Mucosa of stomach (tissue), 1 donor: ENCODE results near the gene SLC25A34.

Source experiments
- H3K27me3 ChIP-seq: one replicate; pipeline ENCODE4 v1.7.0; 2013; ENCODE audit warnings: mild to moderate bottlenecking, low read length; ENCODE audit not compliant: control insufficient read depth, insufficient read depth
- H3K36me3 ChIP-seq: one replicate; pipeline ENCODE4 v1.7.0; 2013; ENCODE audit warnings: low read length; ENCODE audit not compliant: control insufficient read depth, insufficient read depth
- H3K4me1 ChIP-seq: one replicate; pipeline ENCODE4 v1.7.0; 2013; ENCODE audit warnings: mild to moderate bottlenecking, low read length; ENCODE audit not compliant: control insufficient read depth, insufficient read depth
- H3K4me3 ChIP-seq: one replicate; pipeline ENCODE4 v1.7.0; 2013; ENCODE audit warnings: low read length
- H3K9ac ChIP-seq: one replicate; pipeline ENCODE4 v1.7.0; 2013; ENCODE audit warnings: mild to moderate bottlenecking, low read length, moderate library complexity
- H3K9me3 ChIP-seq: one replicate; pipeline ENCODE4 v1.7.0; 2013; ENCODE audit warnings: mild to moderate bottlenecking, low read length, moderate library complexity; ENCODE audit not compliant: control insufficient read depth
- donor health status: Pancreatic carcinoma.

The SLC25A34 gene

GRCh38 chr1:15718199-15718601 lies 17.9 kb upstream of the SLC25A34 start:
- Histone ChIP-seq H3K4me1 (no peaks in the 10 kb centered on the region), H3K4me3 (no peak overlapping the region), H3K36me3 (peaks cover 10% of the 10 kb centered on the region), H3K9ac (no peak overlapping the region), H3K27me3 (no peaks in the 10 kb centered on the region), H3K9me3 (no peaks in the 10 kb centered on the region)

- peaks cover 10% of the 10 kb centered on the region for H3K36me3 ChIP-seq
Measured at GRCh38 chr1:15719381-15720120, 16.5 kb upstream of the SLC25A34 start.

GRCh38 chr1:15720861-15721260 lies 15.2 kb upstream of the SLC25A34 start:
- no peaks in the 10 kb centered on the region for H3K27me3 ChIP-seq
- no peaks in the 10 kb centered on the region for H3K9me3 ChIP-seq
- no peak overlapping the region for H3K9ac ChIP-seq
- H3K4me3 ChIP-seq = no peak overlapping the region
- peaks cover 10% of the 10 kb centered on the region for H3K36me3 ChIP-seq
- no peaks in the 10 kb centered on the region for H3K4me1 ChIP-seq

More at GRCh38 chr1:15719381-15720120, 16.5 kb upstream of the SLC25A34 start:
- H3K4me3 ChIP-seq = no peak overlapping the region
- no peaks in the 10 kb centered on the region for H3K27me3 ChIP-seq
- no peaks in the 10 kb centered on the region for H3K9me3 ChIP-seq
- no peaks in the 10 kb centered on the region for H3K4me1 ChIP-seq
- H3K9ac ChIP-seq = no peak overlapping the region

- no peak overlapping the region for H3K4me3 ChIP-seq
- H3K36me3 ChIP-seq = peaks cover 15% of the 10 kb centered on the region
- no peaks in the 10 kb centered on the region for H3K9me3 ChIP-seq
- H3K9ac ChIP-seq = no peak overlapping the region
- no peaks in the 10 kb centered on the region for H3K4me1 ChIP-seq
- no peaks in the 10 kb centered on the region for H3K27me3 ChIP-seq
Measured at GRCh38 chr1:15722411-15722810, 13.6 kb upstream of the SLC25A34 start.

- H3K27me3 ChIP-seq = no peaks in the 10 kb centered on the region
- no peaks in the 10 kb centered on the region for H3K4me1 ChIP-seq
- H3K9ac ChIP-seq = no peak overlapping the region
- H3K36me3 ChIP-seq = peaks cover 15% of the 10 kb centered on the region
- H3K4me3 ChIP-seq = no peak overlapping the region
- H3K9me3 ChIP-seq = no peaks in the 10 kb centered on the region
Measured at GRCh38 chr1:15722836-15723532, 13.1 kb upstream of the SLC25A34 start.

GRCh38 chr1:15723631-15724246 lies 12.3 kb upstream of the SLC25A34 start:
- H3K27me3 ChIP-seq = no peaks in the 10 kb centered on the region
- H3K4me1 ChIP-seq = no peaks in the 10 kb centered on the region
- no peak overlapping the region for H3K4me3 ChIP-seq
- no peak overlapping the region for H3K9ac ChIP-seq
- no peaks in the 10 kb centered on the region for H3K9me3 ChIP-seq
- peaks cover 19% of the 10 kb centered on the region for H3K36me3 ChIP-seq

GRCh38 chr1:15724949-15725880 lies 10.8 kb upstream of the SLC25A34 start:
- peaks cover 25% of the 10 kb centered on the region for H3K36me3 ChIP-seq

GRCh38 chr1:15726508-15726907 lies 9.6 kb upstream of the SLC25A34 start:
- H3K4me3 ChIP-seq = no peak overlapping the region
- no peak overlapping the region for H3K9ac ChIP-seq
- no peaks in the 10 kb centered on the region for H3K27me3 ChIP-seq
- no peaks in the 10 kb centered on the region for H3K4me1 ChIP-seq
- peaks cover 31% of the 10 kb centered on the region for H3K36me3 ChIP-seq
- no peaks in the 10 kb centered on the region for H3K9me3 ChIP-seq

More at GRCh38 chr1:15724949-15725880, 10.8 kb upstream of the SLC25A34 start:
- H3K4me1 ChIP-seq = no peaks in the 10 kb centered on the region
- H3K9ac ChIP-seq = no peak overlapping the region
- no peaks in the 10 kb centered on the region for H3K9me3 ChIP-seq
- H3K27me3 ChIP-seq = no peaks in the 10 kb centered on the region
- H3K4me3 ChIP-seq = no peak overlapping the region

- H3K36me3 ChIP-seq = peaks cover 31% of the 10 kb centered on the region
- H3K27me3 ChIP-seq = no peaks in the 10 kb centered on the region
- no peaks in the 10 kb centered on the region for H3K4me1 ChIP-seq
- no peak overlapping the region for H3K9ac ChIP-seq
- H3K9me3 ChIP-seq = no peaks in the 10 kb centered on the region
- H3K4me3 ChIP-seq = no peak overlapping the region
Measured at GRCh38 chr1:15727021-15727420, 9.0 kb upstream of the SLC25A34 start.

GRCh38 chr1:15727424-15727823 lies 8.6 kb upstream of the SLC25A34 start:
- Histone ChIP-seq H3K9me3 (no peaks in the 10 kb centered on the region), H3K36me3 (peaks cover 31% of the 10 kb centered on the region), H3K4me3 (no peak overlapping the region), H3K4me1 (no peaks in the 10 kb centered on the region), H3K9ac (no peak overlapping the region), H3K27me3 (no peaks in the 10 kb centered on the region)

- H3K4me3 ChIP-seq = no peak overlapping the region
- no peaks in the 10 kb centered on the region for H3K27me3 ChIP-seq
- H3K4me1 ChIP-seq = no peaks in the 10 kb centered on the region
- H3K36me3 ChIP-seq = peaks cover 36% of the 10 kb centered on the region
- no peaks in the 10 kb centered on the region for H3K9me3 ChIP-seq
- no peak overlapping the region for H3K9ac ChIP-seq
Measured at GRCh38 chr1:15727866-15728534, 8.1 kb upstream of the SLC25A34 start.
